Stimulated activated CD4-positive, alpha-beta T cell treated with anti-CD3 and anti-CD28 coated beads, Interleukin-1b, Interleukin-23, amount 100 ng/mL, for 1 hour (primary cell): ENCODE data around the gene TDRD5.

Source experiments
- DNase-seq, 2 donors: peaks; one replicate each; pipeline ENCODE4 v3.0.0-alpha.2; 2020; ENCODE audit warnings: low read depth in 2 of 2

The TDRD5 gene, protein sequence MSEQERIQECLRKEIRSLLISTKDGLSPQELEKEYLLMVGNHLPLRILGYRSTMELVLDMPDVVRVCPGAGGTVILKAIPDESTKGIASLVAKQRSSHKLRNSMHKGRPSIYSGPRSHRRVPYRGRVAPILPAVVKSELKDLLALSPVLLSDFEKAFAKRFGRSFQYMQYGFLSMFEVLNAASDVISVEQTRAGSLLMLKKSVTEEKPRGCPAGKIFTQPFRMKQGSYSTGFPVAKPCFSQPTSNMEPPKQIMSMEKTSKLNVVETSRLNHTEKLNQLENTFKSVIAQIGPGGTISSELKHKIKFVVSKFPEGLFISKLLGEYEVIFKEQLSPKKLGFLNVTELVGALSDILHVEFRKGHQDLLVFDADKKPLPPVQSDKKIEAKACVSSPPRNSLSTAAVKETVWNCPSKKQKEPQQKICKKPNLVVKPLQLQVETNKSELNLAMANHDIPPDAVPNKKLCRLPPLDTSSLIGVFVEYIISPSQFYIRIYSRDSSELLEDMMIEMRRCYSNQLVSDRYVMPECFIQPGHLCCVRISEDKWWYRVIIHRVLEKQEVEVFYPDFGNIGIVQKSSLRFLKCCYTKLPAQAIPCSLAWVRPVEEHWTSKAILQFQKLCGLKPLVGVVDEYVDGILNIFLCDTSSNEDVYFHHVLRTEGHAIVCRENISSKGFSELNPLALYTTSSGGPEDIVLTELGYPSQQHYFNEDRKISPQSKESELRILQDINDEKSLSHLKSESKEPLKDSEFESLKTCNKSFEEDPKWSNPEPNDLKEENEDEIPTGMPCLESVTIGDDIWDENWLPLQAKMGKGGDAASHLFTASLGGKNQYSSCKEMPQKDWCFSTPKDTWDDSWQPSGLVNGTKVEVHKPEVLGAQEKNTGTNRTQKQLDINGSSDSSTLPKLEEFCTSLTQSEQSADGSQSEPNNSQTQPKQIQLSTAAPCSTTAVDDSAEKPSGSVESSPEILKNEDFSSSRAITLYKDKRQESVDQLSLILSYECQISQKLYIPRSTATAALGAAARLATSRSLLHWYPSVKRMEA

DNA sequence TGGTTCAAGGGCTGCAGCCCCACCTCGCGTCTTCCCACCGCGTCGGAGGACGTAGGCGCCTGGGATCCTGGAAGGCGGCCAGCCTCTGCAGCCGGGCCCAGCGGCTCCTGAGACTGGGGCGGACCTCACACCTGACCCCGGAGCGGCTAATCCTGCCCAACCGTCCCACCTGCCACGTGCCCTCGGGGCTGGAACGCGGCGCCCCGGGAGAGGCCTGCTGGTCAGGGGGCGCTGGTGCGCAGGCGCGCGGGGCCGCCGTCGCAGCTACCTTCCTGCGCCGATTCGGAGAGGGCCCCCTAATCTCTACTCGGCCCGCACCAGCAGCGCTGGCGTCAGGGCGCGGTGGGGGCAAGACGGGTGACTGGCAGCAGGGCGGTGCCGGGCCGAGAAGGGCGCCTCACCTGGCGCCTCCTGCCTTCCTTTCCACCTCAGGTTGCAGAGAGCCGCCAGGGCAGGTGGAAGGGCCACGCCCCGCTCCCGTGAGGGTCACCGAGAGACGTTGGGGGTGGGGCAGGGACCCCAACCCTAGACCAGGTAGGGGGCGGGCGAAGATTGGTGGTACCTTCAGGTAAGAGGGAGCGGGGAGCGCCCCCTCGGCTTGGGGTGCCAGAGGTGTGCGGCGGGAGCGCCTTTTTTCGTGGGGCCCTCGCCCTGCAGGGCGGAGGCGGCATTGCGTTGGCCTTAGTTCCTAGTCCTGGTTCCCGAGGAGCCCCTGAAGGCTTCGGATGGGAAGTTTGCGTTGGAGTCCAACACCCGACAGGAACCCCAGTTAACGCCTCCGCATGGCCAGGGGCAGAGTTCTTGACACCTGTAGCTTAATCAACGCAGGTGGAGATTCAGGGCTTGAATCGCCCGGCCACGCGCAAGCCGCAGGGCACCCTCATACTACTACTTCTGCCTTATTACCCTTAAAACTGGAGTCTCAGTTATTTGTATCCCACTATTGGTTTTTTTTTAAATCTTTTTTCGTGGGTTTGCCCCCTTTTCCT is at the start of gene TDRD5:
Gene TDRD5, plus strand, starts transcription at position 241 of the 989 bp plus-strand sequence. CDS start 784 bp downstream, outside the sequence.
- DNase-seq: no peak

DNA sequence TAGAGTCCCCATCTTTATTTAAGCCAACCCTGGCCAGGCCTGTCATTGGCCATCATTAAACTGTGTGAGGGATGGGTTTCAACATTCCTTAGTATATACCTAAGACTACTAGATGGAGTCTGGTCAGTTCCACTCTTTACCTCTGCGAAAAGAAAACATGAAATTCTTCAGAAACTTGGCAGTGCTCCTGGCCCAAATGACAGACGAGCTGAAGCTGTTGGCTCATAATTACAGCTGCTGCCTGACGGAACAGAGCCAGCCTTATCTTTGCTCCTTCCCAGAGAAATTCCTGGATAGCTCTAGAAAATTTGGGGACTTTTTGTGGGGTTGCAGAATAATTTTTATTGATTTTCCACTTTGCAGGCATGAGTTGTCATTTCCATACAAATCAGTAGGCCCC is 46.3 kb upstream of the TDRD5 start:
- DNase-seq: no peak

DNA sequence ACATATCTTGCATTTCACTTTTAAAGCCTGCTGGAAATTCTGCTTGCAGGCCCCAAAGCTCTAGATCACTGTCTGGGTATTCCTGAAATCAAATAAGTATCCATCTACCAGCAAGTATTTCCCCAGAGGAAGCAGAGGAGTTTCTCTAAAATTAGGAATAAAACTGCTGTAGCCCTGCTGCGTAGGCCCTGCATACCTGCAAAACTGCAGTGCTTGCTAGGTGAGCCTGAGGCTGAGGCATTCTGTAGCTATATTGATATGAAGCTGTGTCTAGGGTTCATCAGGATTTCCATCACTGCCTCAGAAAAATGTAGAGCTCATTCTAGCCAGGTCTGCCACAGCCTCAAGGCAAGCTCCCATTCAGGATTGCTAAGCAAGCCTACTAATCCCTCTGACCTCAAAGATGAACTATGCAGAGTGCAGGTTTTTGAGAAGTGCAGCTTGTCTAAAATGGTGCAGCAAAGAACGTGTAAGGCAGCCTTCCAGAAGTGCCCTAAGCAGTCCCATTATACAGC is 44.6 kb upstream of the TDRD5 start:
- no peak for DNase-seq

DNA sequence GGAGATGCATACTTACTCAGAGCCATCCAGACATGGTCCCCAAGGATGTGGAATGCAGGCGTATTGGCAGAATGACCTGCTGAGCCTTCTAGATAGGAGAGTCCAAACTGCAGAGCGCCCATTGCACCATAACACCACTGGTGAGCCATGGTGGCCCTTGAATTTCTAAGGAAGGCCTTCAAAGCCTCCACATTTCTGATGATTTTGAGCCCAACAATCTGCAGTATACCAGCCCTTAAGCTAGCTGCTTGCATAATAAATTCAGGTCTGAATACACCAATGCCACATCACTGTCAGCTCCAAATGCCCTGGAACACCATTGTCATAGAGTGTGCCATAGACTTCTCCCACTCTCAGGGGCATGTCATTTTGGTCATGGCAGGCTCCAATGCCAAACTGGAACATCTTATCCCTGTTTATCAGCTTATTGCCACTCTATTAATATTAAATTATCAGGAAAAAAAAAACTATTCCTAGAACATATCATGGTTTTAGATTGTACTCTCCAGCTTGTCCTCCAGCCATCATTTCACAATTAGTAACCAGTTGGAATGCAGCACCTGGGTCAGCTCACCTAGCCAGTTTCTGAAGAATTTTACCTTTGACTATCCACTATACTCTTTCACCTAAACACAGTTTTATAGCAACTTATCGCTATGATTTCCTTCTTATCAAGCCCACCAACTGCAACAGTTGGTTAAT is 42.8 kb upstream of the TDRD5 start:
- DNase-seq: no peak

DNA sequence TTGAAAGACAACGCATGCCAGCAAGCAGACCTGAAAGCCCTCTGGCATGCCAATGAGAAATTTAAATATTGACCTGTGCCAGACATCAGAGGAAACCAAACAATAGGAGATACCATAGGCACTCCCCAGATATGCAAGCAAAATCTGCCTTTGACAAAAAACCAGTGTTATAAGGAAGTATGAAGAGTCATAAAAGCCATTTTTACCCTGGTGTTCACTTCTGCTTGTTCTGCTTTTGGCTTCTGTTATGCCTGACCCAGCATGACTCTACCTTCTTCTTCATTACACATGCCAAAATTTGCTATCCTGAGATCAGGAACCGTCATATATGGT is 42.3 kb upstream of the TDRD5 start:
- DNase-seq: no peak

DNA sequence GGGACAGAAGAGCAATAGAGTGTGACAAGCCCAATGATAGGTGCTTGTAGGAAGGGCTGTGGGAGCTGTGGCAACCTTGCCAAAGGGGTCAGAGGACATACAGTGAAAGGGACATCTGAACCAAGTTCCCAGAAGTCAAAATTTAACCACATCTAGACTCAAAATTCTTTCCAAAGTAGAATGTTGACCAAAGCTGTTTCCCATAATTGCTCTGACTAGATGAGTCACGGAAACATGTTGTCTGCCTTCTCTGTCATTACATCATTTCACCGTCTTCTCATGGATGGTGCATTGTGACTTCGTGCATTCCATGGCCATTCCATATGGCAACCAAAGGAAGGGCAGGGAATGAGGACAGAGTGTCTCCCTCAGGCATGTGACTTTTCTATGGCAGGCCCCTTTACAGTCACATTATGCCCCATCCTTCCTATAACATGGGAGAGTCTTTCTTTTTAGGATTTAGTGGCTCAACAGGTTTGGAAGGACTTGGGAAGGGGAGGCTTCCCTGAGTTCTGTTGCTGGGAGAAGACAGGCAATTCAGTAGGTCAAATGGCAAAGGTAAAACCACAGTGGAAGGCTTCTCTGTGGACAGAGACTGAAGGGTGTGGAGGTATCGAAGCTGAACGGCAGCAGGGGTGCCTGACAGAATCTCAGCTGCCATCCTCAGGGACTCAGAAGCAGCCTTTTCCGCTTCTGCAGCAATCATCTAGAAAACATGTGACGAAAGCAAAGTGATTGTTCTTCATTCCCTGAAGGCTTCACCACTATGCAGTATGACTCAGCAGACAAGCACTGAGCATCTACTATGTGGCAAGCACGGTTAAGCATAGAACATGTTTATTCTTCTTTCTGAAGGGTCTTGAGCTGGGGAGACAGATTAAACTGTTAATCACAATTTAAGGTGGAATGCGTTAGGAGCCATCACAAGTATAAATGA is 40.6 kb upstream of the TDRD5 start:
- no peak for DNase-seq

DNA sequence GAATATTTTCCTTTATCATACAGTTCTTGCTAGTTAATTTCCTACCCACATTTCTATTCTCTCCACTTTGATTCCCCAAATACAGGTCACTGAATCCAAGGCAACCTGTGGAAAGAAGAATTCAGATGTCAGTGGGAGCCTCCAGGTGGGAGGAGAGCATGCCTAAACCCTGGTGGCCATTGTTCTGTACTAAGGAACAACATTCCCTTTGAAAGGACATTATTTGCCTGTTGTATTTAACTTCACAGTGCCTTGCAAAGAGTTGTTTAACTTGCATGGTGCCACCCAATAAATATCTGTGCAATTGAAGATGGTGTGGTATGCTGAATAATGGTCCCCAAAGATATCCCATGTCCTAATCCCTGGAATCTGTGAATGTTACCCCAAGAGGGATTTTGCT is 37.2 kb upstream of the TDRD5 start:
- no peak for DNase-seq

DNA sequence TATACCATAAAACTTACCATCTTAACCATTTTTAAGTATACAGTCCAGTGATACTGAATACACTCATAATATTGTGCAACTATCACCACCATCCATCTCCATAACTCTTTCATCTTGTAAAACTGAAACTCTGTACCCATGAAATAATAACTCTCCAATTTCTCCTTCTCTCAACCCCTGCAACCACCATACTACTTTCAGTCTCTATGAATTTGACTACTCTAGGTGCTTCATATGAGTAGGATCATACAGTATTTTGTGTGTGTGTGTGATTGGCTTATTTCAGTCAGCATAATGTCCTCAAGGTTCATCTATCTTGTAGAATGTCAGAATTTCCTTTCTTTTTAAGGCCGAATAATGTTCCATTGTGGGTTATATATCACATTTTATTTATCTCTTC is 33.6 kb upstream of the TDRD5 start:
- no peak for DNase-seq

DNA sequence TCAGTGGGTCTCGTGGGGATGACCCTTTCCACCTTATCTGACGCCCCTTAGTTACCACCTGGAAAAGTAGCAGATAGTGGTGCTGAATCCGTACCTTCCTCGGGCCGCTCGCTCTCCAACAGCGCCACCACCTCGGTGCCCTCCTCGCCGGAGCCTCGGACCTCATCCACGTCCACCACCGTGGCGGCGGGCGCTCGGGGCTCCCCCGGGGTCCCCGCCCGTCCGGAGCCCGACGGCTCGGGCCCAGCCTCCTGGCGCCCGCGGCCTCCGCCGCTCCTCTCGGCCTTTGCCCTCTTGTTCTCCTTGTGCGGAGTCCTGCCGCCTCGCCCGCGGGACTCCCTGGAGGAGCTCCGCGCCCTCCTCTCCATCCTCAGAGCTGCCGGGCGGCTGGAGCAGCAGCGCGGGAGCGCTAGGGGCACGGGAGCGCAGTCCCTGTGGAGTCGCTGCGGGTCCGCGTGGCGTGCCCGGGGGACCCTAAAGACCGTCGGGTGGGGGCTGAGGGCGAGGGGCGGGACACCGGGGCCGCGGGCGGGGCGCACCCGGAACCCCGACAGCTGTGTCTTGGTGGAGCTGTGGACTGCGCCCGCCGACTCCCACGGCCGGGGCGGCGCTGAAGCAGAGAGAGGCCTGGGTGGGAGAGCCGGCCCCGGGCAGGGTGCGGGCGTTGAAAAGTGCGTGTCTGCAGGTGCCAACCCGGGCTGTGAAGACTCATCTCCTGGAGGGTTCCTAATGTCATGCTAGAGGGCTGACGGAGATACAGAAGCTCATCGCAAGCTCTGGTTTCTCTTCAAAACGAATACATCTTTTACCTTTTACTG is 15.9 kb upstream of the TDRD5 start, which contains the start of gene NPHS2:
Gene NPHS2, minus strand, starts transcription at position 452 of the 818 bp plus-strand sequence. Its CDS starts 84 bp downstream, at position 368.
- no peak for DNase-seq

DNA sequence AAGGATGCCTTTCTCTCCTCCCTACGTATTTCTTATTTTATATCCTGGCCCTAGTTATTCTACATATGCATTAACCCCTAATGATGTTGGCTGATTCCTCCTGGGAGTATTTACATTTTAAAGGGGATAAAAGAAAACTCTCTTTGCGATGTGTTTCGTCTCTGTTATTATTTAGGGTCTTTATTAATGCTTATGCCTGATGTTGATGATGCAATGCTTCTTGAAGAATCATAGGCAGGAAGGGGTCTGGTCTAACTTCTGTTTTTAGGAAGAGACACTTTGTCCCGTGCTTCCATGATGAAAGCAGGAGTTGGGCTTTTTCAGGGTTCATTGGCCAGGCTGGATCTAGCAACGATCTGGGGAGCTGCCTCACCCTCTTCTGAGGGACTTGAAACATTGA is 15.1 kb upstream of the TDRD5 start:
- DNase-seq: no peak

DNA sequence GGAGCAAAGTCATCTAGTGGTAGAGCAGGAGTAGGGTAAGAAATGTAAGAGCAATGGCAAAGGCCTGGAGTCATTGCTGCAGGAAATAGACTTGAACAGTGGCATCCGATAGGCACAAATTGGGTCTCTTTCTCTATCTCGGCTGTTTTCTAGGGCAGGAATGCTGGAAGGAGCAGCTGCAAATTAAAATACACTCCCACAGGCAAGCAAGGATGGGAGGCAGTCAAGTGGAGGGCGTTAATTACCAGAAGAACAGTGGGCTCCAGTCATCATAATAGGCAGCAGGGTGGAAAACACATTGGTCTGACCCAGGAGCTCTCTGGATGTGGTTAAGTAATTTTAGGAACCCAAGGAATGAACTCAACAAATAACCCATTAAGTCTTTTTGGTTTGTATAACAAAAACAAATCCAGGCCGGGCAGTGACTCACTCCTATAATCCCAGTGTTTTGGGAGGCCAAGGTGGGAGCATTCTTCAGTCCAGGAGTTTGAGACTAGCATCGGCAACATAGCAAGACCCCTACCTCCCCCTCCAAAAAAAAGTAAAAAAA is 7.8 kb upstream of the TDRD5 start:
- no peak for DNase-seq

DNA sequence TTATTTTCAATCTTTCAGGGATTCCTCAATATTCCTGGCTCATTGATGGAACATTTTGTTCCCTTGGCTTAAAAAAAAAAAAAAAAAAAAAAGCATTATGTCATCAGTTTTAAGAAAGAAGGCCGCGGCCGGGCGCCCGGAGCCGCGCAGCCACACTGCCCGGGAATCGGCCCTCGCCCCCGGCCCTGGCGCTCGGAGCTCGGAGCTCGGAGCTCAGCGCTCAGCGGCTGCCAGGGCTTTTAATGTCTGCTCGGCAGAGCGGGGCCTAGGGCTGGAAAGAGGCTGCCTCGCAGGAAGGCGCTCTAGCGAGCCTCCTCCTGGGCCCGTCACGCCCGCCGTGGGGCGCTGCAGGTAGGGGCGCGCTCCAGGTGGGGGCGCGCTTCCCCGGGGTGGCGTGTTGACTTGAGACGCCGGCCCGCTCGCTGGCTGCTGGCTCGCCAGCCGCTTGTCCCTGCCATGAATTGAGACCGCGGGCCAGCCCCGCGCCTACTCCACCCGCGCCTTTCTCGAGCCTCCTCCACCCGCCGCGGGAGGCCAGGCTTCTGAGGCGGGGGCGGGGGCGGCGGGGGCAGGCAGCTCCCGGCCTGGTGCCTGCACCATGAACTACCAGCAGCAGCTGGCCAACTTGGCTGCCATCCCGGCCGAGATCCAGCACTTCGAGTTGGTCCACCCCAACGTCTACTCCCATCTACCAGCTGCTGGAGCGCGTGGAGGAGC is 5.4 kb upstream of the TDRD5 start:
- DNase-seq: no peak

DNA sequence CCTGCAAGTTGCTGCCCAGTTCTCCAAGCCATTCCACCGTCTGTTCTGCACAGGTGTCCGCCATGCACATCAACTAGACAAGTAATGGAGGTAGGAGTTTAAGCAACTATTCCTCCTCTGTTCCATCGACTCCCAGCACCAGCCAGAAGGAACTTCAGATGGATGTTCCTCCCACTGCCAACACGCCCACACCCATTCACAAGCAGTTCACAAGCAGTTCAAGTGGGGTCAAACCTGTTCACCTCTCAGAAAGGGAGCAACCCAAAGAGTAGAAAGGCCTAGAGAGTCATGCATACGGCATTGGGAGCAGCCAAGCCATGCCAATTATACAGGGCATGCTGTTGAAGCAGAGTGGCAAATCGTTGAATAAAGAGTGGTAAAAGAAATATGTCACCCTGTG is 4.3 kb upstream of the TDRD5 start:
- DNase-seq: no peak

DNA sequence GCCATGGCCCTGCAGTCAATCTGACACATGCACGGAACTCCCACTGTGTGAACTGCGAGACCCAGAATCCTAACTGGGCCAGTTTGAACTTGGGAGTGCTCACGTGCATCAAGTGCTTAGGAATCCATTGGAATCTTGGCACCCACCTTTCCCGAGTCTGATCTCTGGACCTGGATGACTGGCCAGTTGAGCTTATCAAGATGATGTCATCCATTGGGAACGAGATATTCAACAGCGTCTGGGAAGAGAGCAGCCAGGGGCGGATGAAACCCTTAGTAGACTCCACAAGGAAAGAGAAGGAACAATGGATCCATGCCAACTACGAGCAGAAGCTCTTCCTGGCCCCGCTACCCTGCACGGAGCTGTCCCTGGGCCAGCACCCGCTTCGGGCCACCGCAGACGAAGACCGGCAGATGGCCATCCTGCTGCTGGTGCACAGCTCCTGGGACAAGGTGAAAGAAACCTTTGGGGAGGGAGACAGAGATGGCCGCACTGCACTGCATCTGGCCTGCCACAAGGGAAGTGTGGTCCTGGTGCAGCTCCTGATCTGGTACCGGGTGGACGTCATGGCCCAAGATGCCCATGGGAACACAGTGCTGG is 3.1 kb upstream of the TDRD5 start:
- no peak for DNase-seq

DNA sequence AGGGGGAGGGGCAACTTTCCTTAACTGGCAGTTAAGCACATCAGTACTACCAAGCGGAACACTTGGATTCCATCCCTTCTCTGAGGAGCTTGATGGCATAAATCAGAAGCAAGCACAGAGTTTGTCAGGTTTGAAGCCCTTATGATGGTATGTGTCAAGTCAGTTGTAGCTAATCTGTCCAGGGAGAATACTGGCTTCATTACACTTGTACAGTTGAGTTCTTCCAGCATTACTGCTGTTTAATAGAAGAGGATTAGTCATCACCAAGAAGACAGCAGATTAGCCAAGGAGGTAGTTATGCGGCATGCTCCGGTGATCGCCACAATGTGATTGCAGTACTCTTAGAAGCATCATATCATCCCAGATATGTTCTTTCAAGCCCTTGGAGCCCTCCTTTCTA is 2.1 kb upstream of the TDRD5 start:
- no peak for DNase-seq

DNA sequence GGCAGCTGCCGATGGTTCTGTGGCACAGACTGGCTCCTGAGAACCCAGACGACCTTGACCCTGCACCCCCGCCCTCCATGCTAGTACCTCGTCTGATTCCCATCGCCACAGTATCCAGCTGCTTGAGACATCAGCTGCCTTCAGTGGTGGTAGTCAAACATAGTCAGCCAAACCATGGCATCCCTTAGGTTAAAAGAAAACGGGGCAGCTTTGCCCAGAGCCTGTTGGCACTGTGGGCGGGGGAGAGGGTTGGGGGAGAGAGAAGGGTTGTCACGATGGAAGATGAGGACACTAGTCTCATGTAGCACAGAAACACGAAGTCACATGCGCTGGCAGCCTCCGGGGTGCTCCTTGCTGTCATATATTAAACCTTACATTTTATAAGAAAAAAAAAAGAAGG is 961 bp upstream of the TDRD5 start:
- DNase-seq: no peak

DNA sequence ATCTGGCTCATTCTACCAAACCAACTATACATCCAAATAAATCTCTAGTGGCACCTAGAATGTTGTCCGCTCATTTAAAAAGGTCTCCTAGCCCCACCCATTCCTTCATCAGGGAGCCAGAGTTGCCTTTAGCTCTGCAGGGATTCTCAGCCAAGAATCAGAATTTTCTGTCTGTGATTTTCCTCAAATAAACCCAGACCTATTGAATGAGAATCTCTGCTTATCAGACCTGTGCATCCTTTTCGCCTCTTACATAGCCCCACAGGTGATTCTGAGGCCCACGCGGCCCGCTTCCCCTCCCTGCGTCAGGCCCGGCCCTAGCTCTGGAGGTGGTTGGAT is 410 bp upstream of the TDRD5 start:
- DNase-seq: no peak
